HEK293 (cell line): ENCODE measurements around the gene CFAP73.

Experiments used
- CTCF ChIA-PET: fragments of 350-600 bp; formaldehyde crosslinking; extraction: SDS; loops from one replicate; lab custom pipeline; 2021; ENCODE audit warnings: antibody characterized with exemption; lab: Yijun Ruan, JAX
- POLR2A ChIA-PET: fragments of 300-600 bp; formaldehyde crosslinking; extraction: SDS; loops from one replicate; lab custom pipeline; 2020; ENCODE audit warnings: antibody characterized with exemption, inconsistent platforms; lab: Yijun Ruan, JAX
- H3K27ac ChIP-seq: fragments of 200-500 bp; sonication (Bioruptor generic); 2 replicates; pipeline ENCODE4 v1.5.1; 2014; ENCODE audit warnings: low read depth, low read length, control low read depth, inconsistent platforms; ENCODE audit errors: extremely low read depth
- H3K36me3 ChIP-seq, 2 experiments: fragments of 200-500 bp in 1 of 2; sonication (Bioruptor generic) in 1 of 2; 1 replicate in 1 of 2; 2 replicates in 1 of 2; pipeline ENCODE4 v1.5.1; 2014 to 2017; ENCODE audit warnings: inconsistent platforms in 2 of 2, low read length in 2 of 2; ENCODE audit not compliant: control insufficient read depth in 2 of 2, insufficient read depth in 1 of 2
- H3K4me1 ChIP-seq: fragments of 200-500 bp; sonication (Bioruptor generic); 2 replicates; pipeline ENCODE4 v1.5.1; 2014; ENCODE audit warnings: mild to moderate bottlenecking, low read length, inconsistent platforms; ENCODE audit not compliant: control insufficient read depth, insufficient read depth
- H3K4me3 ChIP-seq: 2 replicates; pipeline ENCODE4 v1.5.1; 2011; ENCODE audit warnings: low read depth, mild to moderate bottlenecking, control low read depth, low read length, moderate library complexity
- H3K9me3 ChIP-seq: fragments of 200-500 bp; sonication (Bioruptor generic); 2 replicates; pipeline ENCODE4 v1.5.1; 2014; ENCODE audit warnings: low read depth, low read length, inconsistent platforms; ENCODE audit not compliant: control insufficient read depth, insufficient read depth
- EGR2 ChIP-seq: fragments of 450-650 bp; formaldehyde crosslinking; IDR thresholded peaks from 2 replicates; pipeline ENCODE4 v1.5.1; 2016; ENCODE audit warnings: low read depth, missing biosample characterization, missing genetic modification characterization
- KLF10 ChIP-seq: fragments of 450-650 bp; IDR thresholded peaks from 2 replicates; pipeline ENCODE4 v1.5.1; 2018; ENCODE audit warnings: missing biosample characterization, mild to moderate bottlenecking, missing genetic modification characterization
- MYNN ChIP-seq: fragments of 450-650 bp; formaldehyde crosslinking; IDR thresholded peaks from 2 replicates; pipeline ENCODE4 v1.5.1; 2016; ENCODE audit warnings: missing biosample characterization, missing genetic modification characterization, borderline replicate concordance
- PRDM1 ChIP-seq: fragments of 450-650 bp; formaldehyde crosslinking; IDR thresholded peaks from 2 replicates; pipeline ENCODE4; 2016; ENCODE audit warnings: missing biosample characterization, missing genetic modification characterization
- ZEB2 ChIP-seq: fragments of 450-650 bp; formaldehyde crosslinking; IDR thresholded peaks from 2 replicates; pipeline ENCODE4 v1.5.1; 2016; ENCODE audit warnings: missing biosample characterization, missing genetic modification characterization
- ZFP3 ChIP-seq: fragments of 450-650 bp; formaldehyde crosslinking; IDR thresholded peaks from 2 replicates; pipeline ENCODE4 v1.5.1; 2016; ENCODE audit warnings: low read depth, missing biosample characterization, missing genetic modification characterization
- ZNF10 ChIP-seq: fragments of 450-650 bp; formaldehyde crosslinking; IDR thresholded peaks from 2 replicates; pipeline ENCODE4 v1.5.1; 2017; ENCODE audit warnings: missing biosample characterization, missing genetic modification characterization
- ZNF121 ChIP-seq: fragments of 450-650 bp; formaldehyde crosslinking; IDR thresholded peaks from 2 replicates; pipeline ENCODE4 v1.5.1; 2016; ENCODE audit warnings: missing biosample characterization, missing genetic modification characterization
- ZNF133 ChIP-seq: fragments of 450-650 bp; formaldehyde crosslinking; IDR thresholded peaks from 2 replicates; pipeline ENCODE4 v1.5.1; 2016; ENCODE audit warnings: missing biosample characterization, missing genetic modification characterization
- ZNF146 ChIP-seq: fragments of 450-650 bp; formaldehyde crosslinking; IDR thresholded peaks from 2 replicates; pipeline ENCODE4 v1.5.1; 2016; ENCODE audit warnings: missing biosample characterization, missing genetic modification characterization
- ZNF280D ChIP-seq: fragments of 450-650 bp; formaldehyde crosslinking; IDR thresholded peaks from 2 replicates; pipeline ENCODE4 v1.5.1; 2016; ENCODE audit warnings: missing biosample characterization, missing genetic modification characterization
- ZNF292 ChIP-seq: fragments of 450-650 bp; formaldehyde crosslinking; IDR thresholded peaks from 2 replicates; pipeline ENCODE4 v1.5.1; 2016; ENCODE audit warnings: low read depth, missing biosample characterization, missing genetic modification characterization, borderline replicate concordance
- ZNF366 ChIP-seq: fragments of 450-650 bp; formaldehyde crosslinking; conservative IDR thresholded peaks from 2 replicates; pipeline ENCODE4 v1.5.1; 2016; ENCODE audit warnings: missing biosample characterization, missing genetic modification characterization
- ZNF416 ChIP-seq: fragments of 450-650 bp; formaldehyde crosslinking; IDR thresholded peaks from 2 replicates; pipeline ENCODE4 v1.5.1; 2016; ENCODE audit warnings: missing biosample characterization, missing genetic modification characterization
- ZNF513 ChIP-seq: fragments of 450-650 bp; IDR thresholded peaks from 2 replicates; pipeline ENCODE4 v1.5.1; 2018; ENCODE audit warnings: missing biosample characterization, missing genetic modification characterization
- ZNF561 ChIP-seq: fragments of 450-650 bp; IDR thresholded peaks from 2 replicates; pipeline ENCODE4 v1.5.1; 2018; ENCODE audit warnings: missing biosample characterization, missing genetic modification characterization, borderline replicate concordance
- ZNF623 ChIP-seq: fragments of 450-650 bp; formaldehyde crosslinking; IDR thresholded peaks from 2 replicates; pipeline ENCODE4 v1.5.1; 2016; ENCODE audit warnings: missing biosample characterization, missing genetic modification characterization
- ZNF624 ChIP-seq: fragments of 450-650 bp; formaldehyde crosslinking; IDR thresholded peaks from 2 replicates; pipeline ENCODE4 v1.5.1; 2017; ENCODE audit warnings: missing biosample characterization, missing genetic modification characterization
- ZNF692 ChIP-seq: fragments of 450-650 bp; formaldehyde crosslinking; IDR thresholded peaks from 2 replicates; pipeline ENCODE4 v1.5.1; 2016; ENCODE audit warnings: missing biosample characterization, missing genetic modification characterization
- ZNF707 ChIP-seq: fragments of 450-650 bp; formaldehyde crosslinking; IDR thresholded peaks from 2 replicates; pipeline ENCODE4 v1.5.1; 2016; ENCODE audit warnings: missing biosample characterization, missing genetic modification characterization
- ZSCAN18 ChIP-seq: fragments of 450-650 bp; formaldehyde crosslinking; IDR thresholded peaks from 2 replicates; pipeline ENCODE4 v1.5.1; 2016; ENCODE audit warnings: missing biosample characterization, missing genetic modification characterization

The CFAP73 gene

GRCh38 chr12:113143959-113144358, 5.6 kb upstream of the CFAP73 start:
- H3K4me1 ChIP-seq, result no peaks in the 10 kb centered on the region
- no peaks in the 10 kb centered on the region for H3K9me3 ChIP-seq
- ChIA-PET CTCF (no interaction called here), POLR2A (no interaction called here)
- H3K4me3 ChIP-seq, result no peak overlapping the region
- TF ChIP-seq ZNF121 (peak; percentile 88), ZNF561 (tag by site-specific recombination) (no peak)
- H3K27ac ChIP-seq, result no peak overlapping the region
- no peaks in the 10 kb centered on the region for H3K36me3 ChIP-seq

GRCh38 chr12:113144806-113145205, 4.7 kb upstream of the CFAP73 start:
- Histone ChIP-seq H3K4me1 (0 out of 2 replicates have a peak, but pooled peaks cover 3% of the 10 kb centered on the region), H3K9me3 (no peaks in the 10 kb centered on the region), H3K27ac (no peak overlapping the region), H3K4me3 (no peak overlapping the region), H3K36me3 (no peaks in the 10 kb centered on the region)
- CTCF ChIA-PET, result no interaction called here
- POLR2A ChIA-PET, result no interaction called here
- TF ChIP-seq KLF10 (tag by site-specific recombination) (no peak), ZNF624 (tag by site-specific recombination) (no peak), ZEB2 (tag by site-specific recombination) (no peak), ZNF513 (tag by site-specific recombination) (no peak), ZNF280D (no peak), ZNF146 (tag by site-specific recombination) (no peak), ZNF292 (tag by site-specific recombination) (no peak), ZNF707 (tag by site-specific recombination) (no peak), ZNF10 (tag by site-specific recombination) (no peak), PRDM1 (no peak), ZNF366 (tag by site-specific recombination) (no peak), ZNF133 (tag by site-specific recombination) (no peak)

GRCh38 chr12:113145720-113146551, 3.6 kb upstream of the CFAP73 start:
- CTCF ChIA-PET, result interaction anchor here (0.8 kb wide), 1 partner anchor 87 kb away, joined by 3 read pairs; no protein-coding TSS in a partner anchor
- POLR2A ChIA-PET, result interaction anchor here (0.6 to 0.7 kb wide), 2 partner anchors 8 to 13 kb away, joined by 5 to 8 read pairs; no protein-coding TSS in a partner anchor
- TF ChIP-seq MYNN, result no peak
- no peak for TF ChIP-seq ZFP3 (tag by site-specific recombination)
- no peak for TF ChIP-seq ZNF292 (tag by site-specific recombination)
- no peak for TF ChIP-seq EGR2
- no peak for TF ChIP-seq ZNF416 (tag by site-specific recombination)
- no peak for TF ChIP-seq ZNF692 (tag by site-specific recombination)
- no peak for TF ChIP-seq ZNF561 (tag by site-specific recombination)
- no peak for TF ChIP-seq ZNF707 (tag by site-specific recombination)
- TF ChIP-seq ZNF623 (tag by site-specific recombination), result no peak
- TF ChIP-seq ZSCAN18 (tag by site-specific recombination), result no peak

More at GRCh38 chr12:113145720-113146551, 3.6 kb upstream of the CFAP73 start:
- Histone ChIP-seq H3K27ac (no peak overlapping the region), H3K4me3 (no peak overlapping the region), H3K36me3 (no peaks in the 10 kb centered on the region), H3K9me3 (no peaks in the 10 kb centered on the region), H3K4me1 (0 out of 2 replicates have a peak, but pooled peaks cover 3% of the 10 kb centered on the region)
